HG02938 (cell line): ENCODE measurements around the gene SLC44A2.
"Not testable (repeated sequence)": the region's sequence is repeated elsewhere in the genome, so short reads cannot be mapped to it uniquely, and the experiment has no call there.

ENCODE experiments used
- ATAC-seq: cut with Tn5 transposase; IDR thresholded peaks from one replicate; pipeline ENCODE4 v1.9.1; 2021; ENCODE audit warnings: mild to moderate bottlenecking, moderate library complexity; ENCODE audit not compliant: unreplicated experiment

Gene SLC44A2

GRCh38 chr19:10648360-10648759 is 23.0 kb downstream of the SLC44A2 start:
- no peak for ATAC-seq

GRCh38 chr19:10651851-10652250 is 26.5 kb downstream of the SLC44A2 start:
- ATAC-seq = no peak

- no peak for ATAC-seq
Observed at GRCh38 chr19:10653482-10653731, 28.1 kb downstream of the SLC44A2 start.

GRCh38 chr19:10653732-10654609 is 28.6 kb downstream of the SLC44A2 start, which contains the start of gene ILF3:
Gene ILF3, plus strand, starts transcription at chr19:10654346. Its CDS starts 16,260 bp downstream, at chr19:10670606.
- peak; percentile 70 for ATAC-seq

GRCh38 chr19:10654610-10655456 is 29.5 kb downstream of the SLC44A2 start:
- ATAC-seq = no peak

- no peak for ATAC-seq
Observed at GRCh38 chr19:10655457-10656312, 30.3 kb downstream of the SLC44A2 start.

- no peak for ATAC-seq
Observed at GRCh38 chr19:10660346-10660745, 35.0 kb downstream of the SLC44A2 start.

- no peak for ATAC-seq
Observed at GRCh38 chr19:10661946-10662345, 36.6 kb downstream of the SLC44A2 start.

- ATAC-seq = no peak
Observed at GRCh38 chr19:10662384-10663251, 37.3 kb downstream of the SLC44A2 start.

- not testable (repeated sequence) for ATAC-seq
Observed at GRCh38 chr19:10663252-10663563, 37.9 kb downstream of the SLC44A2 start.

GRCh38 chr19:10667867-10668266 is 42.5 kb downstream of the SLC44A2 start:
- no peak for ATAC-seq

GRCh38 chr19:10669246-10669645 is 43.9 kb downstream of the SLC44A2 start:
- no peak for ATAC-seq

- no peak for ATAC-seq
Observed at GRCh38 chr19:10670182-10670581, 44.8 kb downstream of the SLC44A2 start.

- no peak for ATAC-seq
Observed at GRCh38 chr19:10670876-10671804, 45.8 kb downstream of the SLC44A2 start.

GRCh38 chr19:10671922-10672321 is 46.6 kb downstream of the SLC44A2 start:
- not testable (repeated sequence) for ATAC-seq

- ATAC-seq = not testable (repeated sequence)
Observed at GRCh38 chr19:10675214-10675613, 49.9 kb downstream of the SLC44A2 start.

- ATAC-seq = no peak
Observed at GRCh38 chr19:10677751-10678150, 52.4 kb downstream of the SLC44A2 start.

GRCh38 chr19:10678813-10679212 is 53.5 kb downstream of the SLC44A2 start:
- no peak for ATAC-seq

GRCh38 chr19:10679743-10680142 is 54.4 kb downstream of the SLC44A2 start:
- ATAC-seq = no peak
